Measurements from ENCODE around the gene PRDM12.

PRDM12 gene

GRCh38 chr9:130693101-130693425 is 28.7 kb downstream of the PRDM12 start:
- DNase-seq: no peak

GRCh38 chr9:130693426-130694191 is 29.2 kb downstream of the PRDM12 start, which contains the start of gene EXOSC2:
TSS of gene EXOSC2 (plus strand) at chr9:130693780. CDS start at chr9:130693792, 12 bp downstream.
- DNase-seq: peak; percentile 91 to 96

- DNase-seq: no peak
Observed at GRCh38 chr9:130694205-130694604, 29.8 kb downstream of the PRDM12 start.

- DNase-seq: no peak
Observed at GRCh38 chr9:130696139-130696650, 31.8 kb downstream of the PRDM12 start.

GRCh38 chr9:130696996-130697395 is 32.6 kb downstream of the PRDM12 start:
- DNase-seq: no peak

- DNase-seq: no peak
Observed at GRCh38 chr9:130698514-130698913, 34.1 kb downstream of the PRDM12 start.

GRCh38 chr9:130699047-130699446 is 34.7 kb downstream of the PRDM12 start:
- DNase-seq: no peak

- DNase-seq: peak in 1 of 2 experiments; percentile 71
Observed at GRCh38 chr9:130701059-130702022, 36.9 kb downstream of the PRDM12 start.

GRCh38 chr9:130703501-130703900 is 39.1 kb downstream of the PRDM12 start:
- no peak for DNase-seq

GRCh38 chr9:130707225-130707976 is 43.0 kb downstream of the PRDM12 start:
- peak in 1 of 2 experiments; percentile 59 for DNase-seq

GRCh38 chr9:130710822-130711352 is 46.5 kb downstream of the PRDM12 start:
- no peak for DNase-seq

GRCh38 chr9:130711469-130711868 is 47.1 kb downstream of the PRDM12 start:
- DNase-seq: no peak

- peak; percentile 92 to 97 for DNase-seq
Observed at GRCh38 chr9:130712564-130713285, 48.3 kb downstream of the PRDM12 start.

- DNase-seq: peak in 1 of 2 experiments; percentile 42
Observed at GRCh38 chr9:130713286-130713960, 49.0 kb downstream of the PRDM12 start.

- DNase-seq: no peak
Observed at GRCh38 chr9:130714586-130715110, 50.3 kb downstream of the PRDM12 start.

- DNase-seq: no peak
Observed at GRCh38 chr9:130715270-130715669, 50.9 kb downstream of the PRDM12 start.

- DNase-seq: no peak
Observed at GRCh38 chr9:130718562-130718961, 54.2 kb downstream of the PRDM12 start.

- no peak for DNase-seq
Observed at GRCh38 chr9:130720762-130721161, 56.4 kb downstream of the PRDM12 start.

- DNase-seq: no peak
Observed at GRCh38 chr9:130728721-130729120, 64.3 kb downstream of the PRDM12 start.

- no peak for DNase-seq
Observed at GRCh38 chr9:130729145-130729544, 64.8 kb downstream of the PRDM12 start.

- peak in 1 of 2 experiments; percentile 9 for DNase-seq
Observed at GRCh38 chr9:130731355-130731754, 67.0 kb downstream of the PRDM12 start.

All from NCI-H526 (cell line).